Stomach smooth muscle (tissue), 2 donors: ENCODE results near the gene SEMA6D.

Experiments used
- H3K27ac ChIP-seq: one replicate; pipeline ENCODE4 v1.7.0; 2013; ENCODE audit warnings: mild to moderate bottlenecking, low read length, inconsistent platforms
- H3K27me3 ChIP-seq, 2 donors: one replicate each; pipeline ENCODE4 v1.7.0; 2013; ENCODE audit warnings: low read length in 2 of 2; ENCODE audit not compliant: insufficient read depth in 2 of 2, control insufficient read depth in 1 of 2
- H3K36me3 ChIP-seq, 2 donors: one replicate each; pipeline ENCODE4 v1.7.0; 2013; ENCODE audit warnings: low read length in 2 of 2; ENCODE audit not compliant: control insufficient read depth in 2 of 2, insufficient read depth in 2 of 2
- H3K4me1 ChIP-seq: one replicate; pipeline ENCODE4 v1.7.0; 2013; ENCODE audit warnings: low read length; ENCODE audit not compliant: control insufficient read depth, insufficient read depth
- H3K4me3 ChIP-seq, 2 donors: one replicate each; pipeline ENCODE4 v1.7.0; 2013; ENCODE audit warnings: low read length in 2 of 2
- H3K9ac ChIP-seq, 2 donors: one replicate each; pipeline ENCODE4 v1.7.0; 2013; ENCODE audit warnings: low read length in 2 of 2, mild to moderate bottlenecking in 1 of 2
- H3K9me3 ChIP-seq, 2 donors: one replicate each; pipeline ENCODE4 v1.7.0; 2013; ENCODE audit warnings: low read length in 2 of 2; ENCODE audit not compliant: control insufficient read depth in 2 of 2
- donor health status: healthy.
- donor health status: Pancreatic carcinoma.

Gene SEMA6D

DNA sequence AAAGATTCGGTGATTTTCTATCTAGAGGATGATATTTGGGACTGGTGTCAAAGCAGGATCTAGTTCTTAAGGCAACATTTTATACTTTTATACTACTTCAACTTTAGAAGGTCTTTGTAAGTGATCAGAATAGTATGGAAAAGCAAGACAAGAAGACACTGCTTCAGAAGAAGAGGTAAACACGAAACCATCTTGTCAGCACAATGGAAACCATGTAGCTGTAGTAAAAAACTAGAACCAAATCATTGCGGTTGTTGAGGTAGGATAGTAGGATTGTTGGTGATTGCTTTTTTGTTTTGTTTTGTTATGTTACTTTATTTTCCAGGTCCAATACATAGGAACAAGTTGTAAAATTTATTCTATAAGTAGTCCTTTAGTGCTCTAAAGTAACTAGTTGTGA lies 40.0 kb downstream of the SEMA6D start:
- Histone ChIP-seq H3K27ac (no peak overlapping the region), H3K9ac (no peak overlapping the region), H3K36me3 (peaks cover 6 to 11% of the 10 kb centered on the region in 2 donors), H3K4me1 (no peaks in the 10 kb centered on the region), H3K4me3 (no peak overlapping the region), H3K27me3 (no peaks in the 10 kb centered on the region), H3K9me3 (peaks cover 0 to 4% of the 10 kb centered on the region in 2 donors)

DNA sequence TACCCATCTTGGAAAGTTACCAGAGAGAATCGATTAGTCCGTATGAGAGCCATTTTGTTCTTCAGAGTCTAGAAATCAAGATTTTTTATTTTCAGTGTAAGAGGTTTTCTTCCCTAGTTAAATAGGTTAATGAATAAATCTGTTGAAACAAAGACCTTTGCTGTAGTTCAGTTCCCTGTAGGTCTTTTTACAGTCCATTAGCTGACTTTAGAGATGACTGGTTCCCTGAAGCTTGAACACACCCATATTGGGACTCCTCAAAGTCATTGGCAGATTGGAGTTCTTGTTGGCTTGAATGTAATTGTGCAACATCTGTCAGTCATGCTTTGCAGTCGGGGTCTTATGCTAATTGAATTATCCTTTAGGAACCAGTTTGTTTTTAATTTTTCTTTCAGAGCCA lies 45.3 kb downstream of the SEMA6D start:
- Histone ChIP-seq H3K36me3 (peaks cover 48 to 53% of the 10 kb centered on the region in 2 donors), H3K9ac (no peak overlapping the region), H3K27ac (no peak overlapping the region)

GRCh38 chr15:47764666-47765065 lies 47.4 kb downstream of the SEMA6D start:
- Histone ChIP-seq H3K4me1 (no peaks in the 10 kb centered on the region), H3K36me3 (peaks cover 52 to 58% of the 10 kb centered on the region in 2 donors), H3K4me3 (no peak overlapping the region), H3K9ac (no peak overlapping the region), H3K27ac (no peak overlapping the region), H3K27me3 (no peaks in the 10 kb centered on the region), H3K9me3 (no peaks in the 10 kb centered on the region)

More for the DNA sequence above, 45.3 kb downstream of the SEMA6D start:
- Histone ChIP-seq H3K27me3 (no peaks in the 10 kb centered on the region), H3K4me3 (no peak overlapping the region), H3K4me1 (no peaks in the 10 kb centered on the region), H3K9me3 (no peaks in the 10 kb centered on the region)

DNA sequence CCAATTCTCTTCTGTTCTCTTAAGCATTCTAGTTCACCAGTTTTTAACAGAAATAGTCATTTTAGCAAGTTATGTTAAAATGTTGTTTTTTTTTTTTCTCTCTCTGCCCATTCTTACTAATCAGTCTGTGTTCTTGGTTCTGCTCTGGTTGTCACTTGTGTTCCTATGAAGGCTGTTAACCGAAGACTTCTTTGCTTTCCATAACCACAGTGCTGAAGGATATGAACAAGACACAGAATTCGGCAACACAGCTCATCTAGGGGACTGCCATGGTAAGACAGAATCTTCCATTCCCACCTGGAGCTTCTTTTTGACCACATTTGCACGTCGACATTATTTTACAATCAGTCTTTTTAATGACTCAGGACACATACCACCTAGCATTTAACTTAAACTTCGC lies 49.1 kb downstream of the SEMA6D start:
- Histone ChIP-seq H3K36me3 (peaks cover 63 to 68% of the 10 kb centered on the region in 2 donors), H3K27me3 (no peaks in the 10 kb centered on the region), H3K27ac (no peak overlapping the region), H3K4me1 (no peaks in the 10 kb centered on the region), H3K9ac (no peak overlapping the region), H3K9me3 (no peaks in the 10 kb centered on the region), H3K4me3 (no peak overlapping the region)

DNA sequence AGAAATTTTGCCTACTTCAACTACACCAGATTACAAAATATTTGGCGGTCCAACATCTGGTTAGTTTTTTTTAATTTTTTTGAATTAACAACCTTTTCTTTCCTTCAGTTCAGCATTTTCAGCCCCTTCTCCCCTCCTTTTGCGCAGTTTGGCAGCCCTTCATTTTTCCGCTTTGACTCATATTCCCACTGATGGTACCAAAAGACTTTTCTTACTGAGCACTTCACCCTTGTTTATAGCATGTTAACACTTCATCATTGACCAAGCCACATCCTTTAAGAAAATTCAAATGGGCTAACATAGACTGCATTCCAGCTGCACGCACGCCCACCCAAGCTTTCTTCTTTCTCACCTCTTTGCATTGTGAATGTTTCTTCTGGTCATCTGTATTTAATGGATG lies 49.7 kb downstream of the SEMA6D start:
- no peak overlapping the region for H3K27ac ChIP-seq
- no peaks in the 10 kb centered on the region for H3K9me3 ChIP-seq
- H3K9ac ChIP-seq: no peak overlapping the region
- H3K27me3 ChIP-seq: no peaks in the 10 kb centered on the region
- H3K36me3 ChIP-seq: peaks cover 61 to 71% of the 10 kb centered on the region in 2 donors
- no peaks in the 10 kb centered on the region for H3K4me1 ChIP-seq
- no peak overlapping the region for H3K4me3 ChIP-seq

- Histone ChIP-seq H3K36me3 (peaks cover 47 to 54% of the 10 kb centered on the region in 2 donors), H3K27ac (no peak overlapping the region), H3K9ac (no peak overlapping the region)
Observed at GRCh38 chr15:47768735-47769134, 51.4 kb downstream of the SEMA6D start.

DNA sequence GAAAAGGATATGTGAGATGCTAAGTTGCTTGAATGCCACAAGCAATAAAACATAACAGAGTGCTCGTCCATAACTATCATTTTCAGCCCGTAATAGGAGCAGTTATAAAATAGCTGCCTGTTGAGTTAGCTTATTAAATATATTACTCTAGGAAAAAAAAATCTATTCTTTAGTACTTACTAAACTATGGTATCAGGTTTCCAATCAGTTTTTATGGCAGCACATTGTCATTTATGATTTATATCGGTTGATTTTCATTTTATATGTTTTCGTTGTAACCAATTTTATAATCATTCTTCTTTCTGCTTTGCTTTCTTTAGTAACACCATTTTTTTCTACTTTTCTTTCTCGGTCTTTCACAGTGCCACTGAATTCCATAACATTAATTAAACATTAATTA lies 51.9 kb downstream of the SEMA6D start:
- H3K9ac ChIP-seq: no peak overlapping the region
- no peaks in the 10 kb centered on the region for H3K4me1 ChIP-seq
- peaks cover 44 to 49% of the 10 kb centered on the region in 2 donors for H3K36me3 ChIP-seq
- no peaks in the 10 kb centered on the region for H3K27me3 ChIP-seq
- H3K27ac ChIP-seq: no peak overlapping the region
- H3K4me3 ChIP-seq: no peak overlapping the region
- no peaks in the 10 kb centered on the region for H3K9me3 ChIP-seq

More at GRCh38 chr15:47768735-47769134, 51.4 kb downstream of the SEMA6D start:
- H3K27me3 ChIP-seq: no peaks in the 10 kb centered on the region
- no peak overlapping the region for H3K4me3 ChIP-seq
- H3K4me1 ChIP-seq: no peaks in the 10 kb centered on the region
- no peaks in the 10 kb centered on the region for H3K9me3 ChIP-seq

GRCh38 chr15:47773143-47773542 lies 55.8 kb downstream of the SEMA6D start:
- no peak overlapping the region for H3K27ac ChIP-seq

GRCh38 chr15:47778263-47778770 lies 61.0 kb downstream of the SEMA6D start:
- Histone ChIP-seq H3K27ac (no peak overlapping the region), H3K4me1 (no peaks in the 10 kb centered on the region), H3K9me3 (peaks cover 0 to under 1% of the 10 kb centered on the region in 2 donors), H3K27me3 (no peaks in the 10 kb centered on the region), H3K36me3 (no peaks in the 10 kb centered on the region), H3K4me3 (no peak overlapping the region), H3K9ac (no peak overlapping the region)

More at GRCh38 chr15:47773143-47773542, 55.8 kb downstream of the SEMA6D start:
- Histone ChIP-seq H3K9ac (no peak overlapping the region), H3K36me3 (peaks cover 18 to 19% of the 10 kb centered on the region in 2 donors), H3K4me1 (no peaks in the 10 kb centered on the region), H3K9me3 (no peaks in the 10 kb centered on the region), H3K4me3 (no peak overlapping the region), H3K27me3 (no peaks in the 10 kb centered on the region)

- H3K4me3 ChIP-seq: no peak overlapping the region
- H3K27ac ChIP-seq: no peak overlapping the region
- no peaks in the 10 kb centered on the region for H3K27me3 ChIP-seq
- no peaks in the 10 kb centered on the region for H3K4me1 ChIP-seq
- H3K36me3 ChIP-seq: no peaks in the 10 kb centered on the region
- H3K9ac ChIP-seq: no peak overlapping the region
- H3K9me3 ChIP-seq: peaks cover 0 to 2% of the 10 kb centered on the region in 2 donors
Observed at GRCh38 chr15:47780971-47781370, 63.7 kb downstream of the SEMA6D start.

- no peak overlapping the region for H3K4me3 ChIP-seq
- no peak overlapping the region for H3K27ac ChIP-seq
- no peaks in the 10 kb centered on the region for H3K27me3 ChIP-seq
- peaks cover 0 to 2% of the 10 kb centered on the region in 2 donors for H3K9me3 ChIP-seq
- no peaks in the 10 kb centered on the region for H3K36me3 ChIP-seq
- no peaks in the 10 kb centered on the region for H3K4me1 ChIP-seq
- no peak overlapping the region for H3K9ac ChIP-seq
Observed at GRCh38 chr15:47781527-47781926, 64.2 kb downstream of the SEMA6D start.
